ENCODE measurements around the gene PARD6G.
"Not testable (repeated sequence)": the region's sequence is repeated elsewhere in the genome, so short reads cannot be mapped to it uniquely, and the experiment has no call there.

Gene PARD6G

GRCh38 chr18:80238651-80239260 is 8.6 kb downstream of the PARD6G start:
- Histone ChIP-seq H3K36me3 (no peaks in the 10 kb centered on the region), H3K4me3 (ENCODE audit: low read depth in 1 of 2, low read length in 1 of 2) (no peak overlapping the region)
- no peak for TF ChIP-seq CTCF (IDR thresholded peaks at IDR 0.05)

GRCh38 chr18:80237519-80237918 is 9.8 kb downstream of the PARD6G start:
- not testable (repeated sequence) for H3K27ac ChIP-seq; H3K4me3 ChIP-seq (ENCODE audit: low read depth in 1 of 2, low read length in 1 of 2); H3K9me3 ChIP-seq; H3K36me3 ChIP-seq; H3K4me1 ChIP-seq (ENCODE audit: control insufficient read depth in 1 of 2, insufficient read depth in 1 of 2, low read depth in 1 of 2, low read length in 1 of 2)
- H3K27me3 ChIP-seq = peaks cover 15% of the 10 kb centered on the region

More at GRCh38 chr18:80238651-80239260, 8.6 kb downstream of the PARD6G start:
- no peaks in the 10 kb centered on the region for H3K4me1 ChIP-seq (ENCODE audit: control insufficient read depth in 1 of 2, insufficient read depth in 1 of 2, low read depth in 1 of 2, low read length in 1 of 2)
- H3K27me3 ChIP-seq = peaks cover 26% of the 10 kb centered on the region
- no peak overlapping the region for H3K27ac ChIP-seq
- no peaks in the 10 kb centered on the region for H3K9me3 ChIP-seq

DNA sequence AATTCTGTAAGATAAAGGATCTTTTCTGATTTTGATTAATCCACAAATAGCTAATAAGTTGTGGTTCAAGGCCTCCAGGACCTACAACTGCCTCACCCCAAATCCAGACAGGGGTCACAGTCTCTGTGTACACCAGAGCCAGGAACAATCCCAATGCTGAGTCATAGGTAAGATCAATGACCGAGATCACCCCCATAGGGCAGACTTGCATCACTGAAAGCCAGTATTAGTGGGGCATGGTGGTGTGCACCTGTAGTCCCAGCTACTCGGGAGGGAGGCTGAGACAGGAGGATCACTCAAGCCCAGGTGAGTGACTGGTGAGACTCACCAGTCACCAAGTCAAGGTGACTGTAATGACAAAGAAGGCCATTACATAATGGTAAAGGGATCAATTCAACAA is 12.9 kb downstream of the PARD6G start:
- H3K27me3 ChIP-seq = peaks cover 1% of the 10 kb centered on the region
- H3K36me3 ChIP-seq = no peaks in the 10 kb centered on the region
- H3K9me3 ChIP-seq = no peaks in the 10 kb centered on the region
- no peak for TF ChIP-seq CTCF (IDR thresholded peaks at IDR 0.05)
- H3K27ac ChIP-seq = no peak overlapping the region
- H3K4me3 ChIP-seq (ENCODE audit: low read depth in 1 of 2, low read length in 1 of 2) = no peak overlapping the region
- no peaks in the 10 kb centered on the region for H3K4me1 ChIP-seq (ENCODE audit: control insufficient read depth in 1 of 2, insufficient read depth in 1 of 2, low read depth in 1 of 2, low read length in 1 of 2)

- Histone ChIP-seq H3K4me3 (ENCODE audit: low read depth in 1 of 2, low read length in 1 of 2) (no peak overlapping the region), H3K36me3 (no peaks in the 10 kb centered on the region), H3K27me3 (no peaks in the 10 kb centered on the region), H3K27ac (no peak overlapping the region), H3K4me1 (ENCODE audit: control insufficient read depth in 1 of 2, insufficient read depth in 1 of 2, low read depth in 1 of 2, low read length in 1 of 2) (no peaks in the 10 kb centered on the region), H3K9me3 (no peaks in the 10 kb centered on the region)
- TF ChIP-seq CTCF (IDR thresholded peaks at IDR 0.05) = no peak
These were observed 13.4 kb downstream of the PARD6G start for GRCh38 chr18:80233899-80234298.

- no peaks in the 10 kb centered on the region for H3K36me3 ChIP-seq
- H3K27me3 ChIP-seq = no peaks in the 10 kb centered on the region
- H3K27ac ChIP-seq = no peak overlapping the region
- no peaks in the 10 kb centered on the region for H3K9me3 ChIP-seq
- no peak overlapping the region for H3K4me3 ChIP-seq (ENCODE audit: low read depth in 1 of 2, low read length in 1 of 2)
- no peaks in the 10 kb centered on the region for H3K4me1 ChIP-seq (ENCODE audit: control insufficient read depth in 1 of 2, insufficient read depth in 1 of 2, low read depth in 1 of 2, low read length in 1 of 2)
- TF ChIP-seq CTCF (IDR thresholded peaks at IDR 0.05) = no peak
These were observed 14.0 kb downstream of the PARD6G start for GRCh38 chr18:80233201-80233835.

DNA sequence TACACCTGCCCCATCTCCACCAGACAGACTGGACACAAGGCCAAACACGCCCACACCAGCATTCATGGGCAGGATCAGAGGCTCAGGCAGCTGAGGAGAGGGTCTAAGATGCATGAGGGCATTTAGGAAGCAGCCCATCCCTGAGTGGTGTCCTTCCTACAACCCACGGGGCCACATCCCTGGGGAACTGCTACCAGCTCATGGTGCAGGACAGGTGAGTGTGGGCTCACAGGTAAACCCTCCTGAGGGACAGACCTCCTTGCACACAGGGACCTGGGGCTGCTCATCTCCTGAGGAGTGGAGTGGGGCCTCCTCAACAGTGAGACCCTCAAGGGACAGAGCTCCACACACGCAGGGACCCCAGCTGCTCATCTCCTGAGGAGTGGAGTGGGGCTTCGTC is 14.6 kb downstream of the PARD6G start:
- H3K36me3 ChIP-seq = no peaks in the 10 kb centered on the region

More for the DNA sequence above, 14.6 kb downstream of the PARD6G start:
- Histone ChIP-seq H3K4me3 (ENCODE audit: low read depth in 1 of 2, low read length in 1 of 2) (no peak overlapping the region), H3K27ac (no peak overlapping the region), H3K9me3 (no peaks in the 10 kb centered on the region), H3K27me3 (no peaks in the 10 kb centered on the region), H3K4me1 (ENCODE audit: control insufficient read depth in 1 of 2, insufficient read depth in 1 of 2, low read depth in 1 of 2, low read length in 1 of 2) (no peaks in the 10 kb centered on the region)
- no peak for TF ChIP-seq CTCF (IDR thresholded peaks at IDR 0.05)

Measured in neutrophil (primary cell).